ENCODE results near the gene INO80D. TPM values are rescaled to one million over a fixed set of nuclear protein-coding genes. Genes with fewer than 3 reads are reported as not detected.

INO80D gene
- total and polyA plus RNA-seq, 2 of the 13 experiments (the other 11 are each of a cell fraction or from before 2014, with no cell fraction given): 7.6 to 7.9 TPM

- TF ChIP-seq ZNF646 (CRISPR knock-in tag; IDR thresholded peaks at IDR 0.05) (no peak), TSC22D2 (CRISPR knock-in tag; IDR thresholded peaks at IDR 0.05; ENCODE audit: borderline replicate concordance) (no peak), KDM1A (CRISPR knock-in tag; IDR thresholded peaks at IDR 0.05) (no peak), GATA4 (IDR thresholded peaks at IDR 0.05; ENCODE audit: borderline replicate concordance, low read depth) (no peak), ZNF569 (CRISPR knock-in tag; IDR thresholded peaks at IDR 0.05; ENCODE audit: borderline replicate concordance) (no peak), LRRFIP1 (CRISPR knock-in tag; conservative IDR thresholded peaks at IDR 0.05) (no peak), ZNF576 (CRISPR knock-in tag; IDR thresholded peaks at IDR 0.05) (no peak), ATM (IDR thresholded peaks at IDR 0.05; ENCODE audit: borderline replicate concordance) (no peak), THAP7 (CRISPR knock-in tag; IDR thresholded peaks at IDR 0.05) (no peak), CEBPZ (IDR thresholded peaks at IDR 0.05; ENCODE audit: low read length) (no peak), NR1H2 (CRISPR knock-in tag; IDR thresholded peaks at IDR 0.05; ENCODE audit: borderline replicate concordance, low read depth) (no peak), MEIS1 (CRISPR knock-in tag; IDR thresholded peaks at IDR 0.05; ENCODE audit: borderline replicate concordance) (no peak)
- TF ChIP-seq, protein P1, sequence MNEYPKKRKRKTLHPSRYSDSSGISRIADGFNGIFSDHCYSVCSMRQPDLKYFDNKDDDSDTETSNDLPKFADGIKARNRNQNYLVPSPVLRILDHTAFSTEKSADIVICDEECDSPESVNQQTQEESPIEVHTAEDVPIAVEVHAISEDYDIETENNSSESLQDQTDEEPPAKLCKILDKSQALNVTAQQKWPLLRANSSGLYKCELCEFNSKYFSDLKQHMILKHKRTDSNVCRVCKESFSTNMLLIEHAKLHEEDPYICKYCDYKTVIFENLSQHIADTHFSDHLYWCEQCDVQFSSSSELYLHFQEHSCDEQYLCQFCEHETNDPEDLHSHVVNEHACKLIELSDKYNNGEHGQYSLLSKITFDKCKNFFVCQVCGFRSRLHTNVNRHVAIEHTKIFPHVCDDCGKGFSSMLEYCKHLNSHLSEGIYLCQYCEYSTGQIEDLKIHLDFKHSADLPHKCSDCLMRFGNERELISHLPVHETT (CRISPR knock-in tag; conservative IDR thresholded peaks at IDR 0.05): no peak
Measured at GRCh38 chr2:205989271-205990071, 96.5 kb downstream of the INO80D start (continued).

All from HepG2 (cell line).